Neural cell (in vitro differentiated cells): ENCODE data around the gene HEPACAM2.

ENCODE experiments used
- EZH2 ChIP-seq: fragments of 200-600, 300-800 bp; shearing (Covaris generic), sonication (generic); IDR thresholded peaks from 2 replicates; pipeline ENCODE4 v1.6.1; 2014; ENCODE audit warnings: antibody characterized with exemption, low read length, borderline replicate concordance, mild to moderate bottlenecking; ENCODE audit not compliant: insufficient read depth, poor library complexity, severe bottlenecking
- POLR2AphosphoS5 ChIP-seq: IDR thresholded peaks from 2 replicates; pipeline ENCODE4 v1.6.1; 2012
- RAD21 ChIP-seq: fragments of 450-650 bp; conservative IDR thresholded peaks from 2 replicates; pipeline ENCODE4 v1.6.1; 2014; ENCODE audit warnings: antibody characterized with exemption, mild to moderate bottlenecking, moderate library complexity
- TF ChIP-seq, protein P1 (sequence below): fragments of 450-650 bp; IDR thresholded peaks from 2 replicates; pipeline ENCODE4 v1.5.1; 2014; ENCODE audit warnings: antibody characterized with exemption, mild to moderate bottlenecking, moderate library complexity; ENCODE audit not compliant: poor library complexity, severe bottlenecking

DNA sequence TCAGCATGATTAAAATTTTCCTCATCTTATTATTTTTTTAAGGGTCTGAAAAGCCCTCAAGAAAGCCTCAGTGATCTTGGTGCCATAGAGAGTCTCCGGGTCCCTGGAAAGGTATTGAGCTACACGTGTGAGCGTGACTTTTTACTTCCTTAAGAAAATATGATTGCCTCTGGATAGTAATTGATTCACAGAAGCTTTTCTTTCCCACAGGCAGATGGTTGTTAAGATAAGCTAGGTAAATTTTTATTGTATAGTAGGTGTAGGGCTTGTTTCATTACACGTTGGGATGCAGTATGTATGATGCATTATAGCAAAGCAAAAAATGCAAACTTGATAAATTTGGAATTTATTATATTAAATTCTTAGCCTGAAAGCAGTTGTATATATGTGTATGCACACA, 13.6 kb upstream of the HEPACAM2 start:
- TF ChIP-seq, protein P1, sequence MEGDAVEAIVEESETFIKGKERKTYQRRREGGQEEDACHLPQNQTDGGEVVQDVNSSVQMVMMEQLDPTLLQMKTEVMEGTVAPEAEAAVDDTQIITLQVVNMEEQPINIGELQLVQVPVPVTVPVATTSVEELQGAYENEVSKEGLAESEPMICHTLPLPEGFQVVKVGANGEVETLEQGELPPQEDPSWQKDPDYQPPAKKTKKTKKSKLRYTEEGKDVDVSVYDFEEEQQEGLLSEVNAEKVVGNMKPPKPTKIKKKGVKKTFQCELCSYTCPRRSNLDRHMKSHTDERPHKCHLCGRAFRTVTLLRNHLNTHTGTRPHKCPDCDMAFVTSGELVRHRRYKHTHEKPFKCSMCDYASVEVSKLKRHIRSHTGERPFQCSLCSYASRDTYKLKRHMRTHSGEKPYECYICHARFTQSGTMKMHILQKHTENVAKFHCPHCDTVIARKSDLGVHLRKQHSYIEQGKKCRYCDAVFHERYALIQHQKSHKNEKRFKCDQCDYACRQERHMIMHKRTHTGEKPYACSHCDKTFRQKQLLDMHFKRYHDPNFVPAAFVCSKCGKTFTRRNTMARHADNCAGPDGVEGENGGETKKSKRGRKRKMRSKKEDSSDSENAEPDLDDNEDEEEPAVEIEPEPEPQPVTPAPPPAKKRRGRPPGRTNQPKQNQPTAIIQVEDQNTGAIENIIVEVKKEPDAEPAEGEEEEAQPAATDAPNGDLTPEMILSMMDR, result no peak
- TF ChIP-seq EZH2 (no peak), POLR2AphosphoS5 (no peak), RAD21 (no peak)
